Epithelial cell of esophagus (primary cell): ENCODE measurements around the gene MRPS25.
A peak's percentile ranks its signal among the peaks of the same experiment; 100 is the strongest.

ENCODE experiments used
- DNase-seq: peaks from one replicate; pipeline ENCODE4 v3.0.0; 2010; ENCODE audit warnings: low read depth
- H3K4me3 ChIP-seq: 2 replicates; pipeline ENCODE4 v1.5.1; 2011; ENCODE audit warnings: mild to moderate bottlenecking, low read length, control low read depth
- CTCF ChIP-seq: IDR thresholded peaks from 2 replicates; pipeline ENCODE4 v1.5.1; 2011; ENCODE audit warnings: low read depth, mild to moderate bottlenecking, low read length, control low read depth, inconsistent platforms; ENCODE audit not compliant: insufficient read depth; ENCODE audit errors: missing control alignments

The MRPS25 gene

GRCh38 chr3:15064835-15065549 lies at the start of gene MRPS25:
Gene MRPS25 (minus strand): TSS chr3:15065315. CDS start chr3:15065194, 121 bp downstream.
- no peak for TF ChIP-seq CTCF
- peak within 1 kb of the TSS; percentile 92 for H3K4me3 ChIP-seq
- DNase-seq: peak; percentile 97

GRCh38 chr3:15113884-15114283 lies 48.8 kb upstream of the MRPS25 start:
- no peak for TF ChIP-seq CTCF
- DNase-seq: no peak
- no peak overlapping the region for H3K4me3 ChIP-seq

- DNase-seq: no peak
- no peak for TF ChIP-seq CTCF
- no peak overlapping the region for H3K4me3 ChIP-seq
Measured at GRCh38 chr3:15113471-15113870, 48.4 kb upstream of the MRPS25 start.

- no peak for DNase-seq
- no peak overlapping the region for H3K4me3 ChIP-seq
- no peak for TF ChIP-seq CTCF
Measured at GRCh38 chr3:15112011-15112410, 46.9 kb upstream of the MRPS25 start.

- no peak overlapping the region for H3K4me3 ChIP-seq
- DNase-seq: no peak
Measured at GRCh38 chr3:15110206-15110605, 45.1 kb upstream of the MRPS25 start.

GRCh38 chr3:15108869-15109268 lies 43.8 kb upstream of the MRPS25 start:
- no peak for DNase-seq
- no peak overlapping the region for H3K4me3 ChIP-seq
- TF ChIP-seq CTCF: no peak

More at GRCh38 chr3:15110206-15110605, 45.1 kb upstream of the MRPS25 start:
- TF ChIP-seq CTCF: no peak

GRCh38 chr3:15108082-15108545 lies 43.0 kb upstream of the MRPS25 start:
- H3K4me3 ChIP-seq: no peak overlapping the region
- TF ChIP-seq CTCF: peak; percentile 95
- DNase-seq: peak; percentile 81
